ENCODE measurements around the gene TMEM62. TPM values are rescaled to one million over a fixed set of nuclear protein-coding genes. Genes with fewer than 3 reads are reported as not detected.
"Not testable (repeated sequence)": the region's sequence is repeated elsewhere in the genome, so short reads cannot be mapped to it uniquely, and the experiment has no call there.

Gene TMEM62
- total and polyA plus RNA-seq, 3 experiments from 2014 or later, result 11.2 to 18.1 (median 13.2) TPM

GRCh38 chr15:43194795-43195194, 61.4 kb downstream of the TMEM62 start:
- Mint-ChIP-seq H3K4me1 (peaks cover 5 to 20% (median 14%) of the 10 kb centered on the region in 3 donors), H3K4me3 (no peak overlapping the region), H3K27me3 (no peaks in the 10 kb centered on the region), H3K36me3 (peaks cover 24 to 81% (median 27%) of the 10 kb centered on the region in 3 donors), H3K9me3 (peaks cover 0 to 7% (median 0%) of the 10 kb centered on the region in 5 donors), H3K27ac (peak overlapping the region in 2 of 8 donors; percentile 45 to 47)
- Histone ChIP-seq H3K9me3 (ENCODE audit: low read length) (no peaks in the 10 kb centered on the region), H3K27me3 (ENCODE audit: insufficient read depth, low read length, poor library complexity, severe bottlenecking) (no peaks in the 10 kb centered on the region), H3K36me3 (ENCODE audit: insufficient read depth, low read length) (peaks cover 50% of the 10 kb centered on the region), H3K4me1 (ENCODE audit: insufficient read depth, low read length) (no peaks in the 10 kb centered on the region), H3K4me3 (ENCODE audit: low read length) (no peak overlapping the region), H3K27ac (ENCODE audit: low read depth, low read length) (no peak overlapping the region)
- DNase-seq, result no peak
- CTCF ChIA-PET, result interaction anchor here (1.5 kb wide), 1 partner anchor 10 kb away, joined by 6 read pairs; no protein-coding TSS in a partner anchor
- POLR2A ChIA-PET, result no interaction called here

DNA sequence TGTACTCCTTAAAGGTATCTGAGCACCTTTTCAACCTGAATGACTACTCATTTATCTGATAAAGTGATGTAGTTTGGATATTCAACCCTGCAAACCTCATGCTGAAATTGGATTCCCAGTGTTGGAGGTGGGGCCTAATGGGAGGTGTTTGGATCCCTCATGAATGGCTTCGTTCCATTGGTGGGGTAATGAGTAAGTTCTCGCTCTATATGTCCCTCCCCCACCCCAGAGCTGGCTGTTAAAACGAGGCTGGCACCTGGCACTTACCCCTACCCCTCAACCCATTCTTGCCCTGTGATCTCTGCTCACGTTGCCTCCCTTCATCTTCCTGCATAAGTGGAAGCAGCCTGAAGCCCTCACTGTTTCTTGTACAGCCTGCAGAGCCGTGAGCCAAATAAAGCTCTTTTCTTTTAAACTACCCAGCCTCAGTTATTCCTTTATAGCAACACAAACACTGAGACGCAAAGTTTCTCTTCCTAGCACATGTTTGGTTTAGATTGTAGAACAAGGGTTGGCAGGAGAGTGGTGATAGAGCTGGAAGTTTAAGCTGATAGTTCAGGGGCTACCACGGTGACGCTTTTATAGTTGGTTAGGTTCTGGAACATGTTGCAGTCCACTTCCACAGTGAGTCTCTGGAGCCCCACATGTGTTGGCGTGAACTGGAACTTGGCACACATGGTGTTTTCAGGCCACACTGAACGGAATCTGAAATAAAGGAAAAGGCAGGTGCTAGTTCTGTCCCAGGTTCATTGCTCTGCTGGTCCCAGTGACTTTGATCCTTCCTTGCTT, 63.6 kb downstream of the TMEM62 start:
- Mint-ChIP-seq H3K27ac (peak overlapping the region in 3 of 8 donors; percentile 33 to 47 (median 38)), H3K36me3 (peaks cover 18 to 61% (median 28%) of the 10 kb centered on the region in 3 donors), H3K4me3 (no peak overlapping the region), H3K4me1 (peaks cover 0 to 12% (median 5%) of the 10 kb centered on the region in 3 donors), H3K9me3 (peaks cover 0 to 7% (median 0%) of the 10 kb centered on the region in 5 donors), H3K27me3 (peaks cover 0 to 1% of the 10 kb centered on the region in 2 donors)
- Histone ChIP-seq H3K27me3 (ENCODE audit: insufficient read depth, low read length, poor library complexity, severe bottlenecking) (no peaks in the 10 kb centered on the region), H3K4me1 (ENCODE audit: insufficient read depth, low read length) (no peaks in the 10 kb centered on the region), H3K9me3 (ENCODE audit: low read length) (no peaks in the 10 kb centered on the region), H3K36me3 (ENCODE audit: insufficient read depth, low read length) (peaks cover 28% of the 10 kb centered on the region), H3K4me3 (ENCODE audit: low read length) (no peak overlapping the region), H3K27ac (ENCODE audit: low read depth, low read length) (no peak overlapping the region)
- ChIA-PET CTCF (no interaction called here), POLR2A (no interaction called here)
- DNase-seq, result no peak

GRCh38 chr15:43197773-43198172, 64.4 kb downstream of the TMEM62 start:
- H3K4me3 ChIP-seq (ENCODE audit: low read length); H3K4me1 ChIP-seq (ENCODE audit: insufficient read depth, low read length); H3K4me1 Mint-ChIP-seq; H3K27ac Mint-ChIP-seq; DNase-seq; H3K27me3 ChIP-seq (ENCODE audit: insufficient read depth, low read length, poor library complexity, severe bottlenecking); H3K27me3 Mint-ChIP-seq; CTCF ChIA-PET; H3K9me3 ChIP-seq (ENCODE audit: low read length); H3K9me3 Mint-ChIP-seq; H3K27ac ChIP-seq (ENCODE audit: low read depth, low read length); POLR2A ChIA-PET; H3K4me3 Mint-ChIP-seq: not testable (repeated sequence)
- peaks cover 15 to 53% (median 26%) of the 10 kb centered on the region in 3 donors for H3K36me3 Mint-ChIP-seq
- peaks cover 22% of the 10 kb centered on the region for H3K36me3 ChIP-seq (ENCODE audit: insufficient read depth, low read length)

GRCh38 chr15:43198556-43198955, 65.2 kb downstream of the TMEM62 start:
- H3K27me3 ChIP-seq (ENCODE audit: insufficient read depth, low read length, poor library complexity, severe bottlenecking); H3K9me3 ChIP-seq (ENCODE audit: low read length); H3K4me3 Mint-ChIP-seq; CTCF ChIA-PET; DNase-seq; H3K27ac Mint-ChIP-seq; H3K4me3 ChIP-seq (ENCODE audit: low read length); H3K4me1 Mint-ChIP-seq; POLR2A ChIA-PET; H3K9me3 Mint-ChIP-seq; H3K27me3 Mint-ChIP-seq; H3K4me1 ChIP-seq (ENCODE audit: insufficient read depth, low read length); H3K27ac ChIP-seq (ENCODE audit: low read depth, low read length): not testable (repeated sequence)
- peaks cover 14% of the 10 kb centered on the region for H3K36me3 ChIP-seq (ENCODE audit: insufficient read depth, low read length)
- peaks cover 14 to 47% (median 24%) of the 10 kb centered on the region in 3 donors for H3K36me3 Mint-ChIP-seq

GRCh38 chr15:43198992-43199391, 65.6 kb downstream of the TMEM62 start:
- peaks cover 14 to 44% (median 24%) of the 10 kb centered on the region in 3 donors for H3K36me3 Mint-ChIP-seq
- H3K27me3 Mint-ChIP-seq, result peaks cover 0 to 1% of the 10 kb centered on the region in 2 donors
- no peak overlapping the region for H3K27ac ChIP-seq (ENCODE audit: low read depth, low read length)
- H3K27me3 ChIP-seq (ENCODE audit: insufficient read depth, low read length, poor library complexity, severe bottlenecking), result no peaks in the 10 kb centered on the region
- no peaks in the 10 kb centered on the region for H3K4me1 ChIP-seq (ENCODE audit: insufficient read depth, low read length)
- H3K4me3 Mint-ChIP-seq, result no peak overlapping the region
- H3K9me3 Mint-ChIP-seq, result peaks cover 0 to 7% (median 0%) of the 10 kb centered on the region in 5 donors
- H3K9me3 ChIP-seq (ENCODE audit: low read length), result no peaks in the 10 kb centered on the region
- ChIA-PET POLR2A (no interaction called here), CTCF (no interaction called here)
- H3K4me3 ChIP-seq (ENCODE audit: low read length), result no peak overlapping the region
- H3K4me1 Mint-ChIP-seq, result peaks cover 0 to 6% (median 5%) of the 10 kb centered on the region in 3 donors
- peaks cover 12% of the 10 kb centered on the region for H3K36me3 ChIP-seq (ENCODE audit: insufficient read depth, low read length)
- no peak overlapping the region for H3K27ac Mint-ChIP-seq
- DNase-seq, result no peak

DNA sequence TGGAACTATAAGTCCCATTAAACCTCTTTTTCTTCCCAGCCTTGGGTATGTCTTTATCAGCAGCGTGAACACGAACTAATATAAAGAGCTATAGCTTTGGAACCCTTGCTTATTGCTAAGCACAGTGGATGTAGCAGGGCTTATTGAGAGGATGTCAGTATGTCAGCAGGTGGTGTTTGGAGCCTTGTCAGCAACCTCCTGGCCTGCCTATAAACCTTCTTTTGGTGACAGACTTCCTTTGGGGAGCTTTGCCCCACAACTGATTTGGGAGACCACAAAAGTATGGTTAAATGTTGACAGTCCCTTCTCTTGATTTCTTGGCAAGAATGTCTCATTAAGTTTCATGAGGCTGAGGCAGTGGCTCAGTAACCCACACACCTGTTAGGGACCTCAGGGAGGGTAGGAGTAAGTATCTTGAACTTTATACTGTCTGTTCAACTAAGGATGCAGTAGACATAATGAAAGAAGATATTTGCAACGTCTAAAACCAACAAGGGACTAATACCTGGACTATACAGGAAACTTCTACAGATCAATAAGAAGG, 66.6 kb downstream of the TMEM62 start:
- Mint-ChIP-seq H3K36me3 (peaks cover 8 to 34% (median 19%) of the 10 kb centered on the region in 3 donors), H3K9me3 (peaks cover 0 to 7% (median 0%) of the 10 kb centered on the region in 5 donors), H3K27me3 (peaks cover 0 to 1% of the 10 kb centered on the region in 2 donors), H3K4me1 (peaks cover 3 to 8% (median 5%) of the 10 kb centered on the region in 3 donors), H3K27ac (peak overlapping the region in 3 of 8 donors; percentile 44 to 80 (median 48)), H3K4me3 (no peak overlapping the region)
- Histone ChIP-seq H3K36me3 (ENCODE audit: insufficient read depth, low read length) (peaks cover 12% of the 10 kb centered on the region), H3K4me3 (ENCODE audit: low read length) (no peak overlapping the region), H3K9me3 (ENCODE audit: low read length) (no peaks in the 10 kb centered on the region), H3K27me3 (ENCODE audit: insufficient read depth, low read length, poor library complexity, severe bottlenecking) (no peaks in the 10 kb centered on the region), H3K27ac (ENCODE audit: low read depth, low read length) (no peak overlapping the region), H3K4me1 (ENCODE audit: insufficient read depth, low read length) (no peaks in the 10 kb centered on the region)
- POLR2A ChIA-PET, result no interaction called here
- no peak for DNase-seq
- CTCF ChIA-PET, result no interaction called here

- H3K27ac Mint-ChIP-seq, result peak overlapping the region in 3 of 8 donors; percentile 55 to 62 (median 58)
- CTCF ChIA-PET, result interaction anchor here (0.9 to 2.3 kb wide), 8 partner anchors 9 to 278 kb away, joined by 3 to 12 read pairs (median 6); no protein-coding TSS in a partner anchor
- DNase-seq, result peak in 4 of 5 donors; percentile 12 to 62 (median 19)
Observed at GRCh38 chr15:43204016-43204901, 70.9 kb downstream of the TMEM62 start.

More at GRCh38 chr15:43204016-43204901, 70.9 kb downstream of the TMEM62 start:
- no peak overlapping the region for H3K4me3 Mint-ChIP-seq
- POLR2A ChIA-PET, result interaction anchor here (0.6 kb wide), 1 partner anchor 227 kb away, joined by 3 read pairs; no protein-coding TSS in a partner anchor
- Histone ChIP-seq H3K4me3 (ENCODE audit: low read length) (no peak overlapping the region), H3K9me3 (ENCODE audit: low read length) (no peaks in the 10 kb centered on the region), H3K4me1 (ENCODE audit: insufficient read depth, low read length) (no peaks in the 10 kb centered on the region), H3K27me3 (ENCODE audit: insufficient read depth, low read length, poor library complexity, severe bottlenecking) (no peaks in the 10 kb centered on the region), H3K36me3 (ENCODE audit: insufficient read depth, low read length) (no peaks in the 10 kb centered on the region), H3K27ac (ENCODE audit: low read depth, low read length) (no peak overlapping the region)
- H3K36me3 Mint-ChIP-seq, result peaks cover 0 to 3% (median 1%) of the 10 kb centered on the region in 3 donors
- peaks cover 1 to 7% of the 10 kb centered on the region in 2 donors for H3K27me3 Mint-ChIP-seq
- H3K9me3 Mint-ChIP-seq, result peaks cover 0 to 2% (median 0%) of the 10 kb centered on the region in 5 donors
- H3K4me1 Mint-ChIP-seq, result peaks cover 3 to 5% (median 5%) of the 10 kb centered on the region in 3 donors

Measured in CD8-positive, alpha-beta memory T cell (primary cell).